Measurements from ENCODE around the gene HOXD1. TPM values are rescaled to one million over a fixed set of nuclear protein-coding genes. Genes with fewer than 3 reads are reported as not detected.

HOXD1 gene
- total RNA-seq, 1 experiment from 2014 or later: not detected

- Histone ChIP-seq H2BK20ac (ENCODE audit: low read depth, low read length, poor library complexity, severe bottlenecking) (no peak overlapping the region), H4K8ac (replicated peaks; ENCODE audit: insufficient read length, low read depth, low read length) (no peak overlapping the region), H3K56ac (ENCODE audit: insufficient read length, low read depth, low read length) (no peak overlapping the region), H2AFZ (ENCODE audit: low read length) (no peak overlapping the region), H4K5ac (ENCODE audit: insufficient read length, low read depth, low read length) (no peak overlapping the region), H2BK5ac (ENCODE audit: insufficient read length, low read length) (no peak overlapping the region), H3K4ac (ENCODE audit: low read depth, low read length) (no peak overlapping the region), H3K9me3 (ENCODE audit: control insufficient read depth, low read depth, low read length) (no peaks in the 10 kb centered on the region), H3K27me3 (ENCODE audit: insufficient read depth, low read length) (peaks cover 79% of the 10 kb centered on the region), H3K18ac (ENCODE audit: insufficient read length, low read depth, low read length) (no peak overlapping the region), H4K91ac (ENCODE audit: insufficient read length, low read depth, low read length) (no peak overlapping the region), H3K23me2 (ENCODE audit: insufficient read length, low read depth, low read length, poor library complexity, severe bottlenecking) (peaks cover 2% of the 10 kb centered on the region), H3T11ph (ENCODE audit: low read length) (no peak overlapping the region), H3K27ac (ENCODE audit: insufficient read length, low read depth, low read length) (no peak overlapping the region), H2AK5ac (ENCODE audit: insufficient read length, low read length) (no peak overlapping the region), H2BK120ac (ENCODE audit: low read depth, low read length, poor library complexity, severe bottlenecking) (no peak overlapping the region), H2BK12ac (ENCODE audit: insufficient read length, low read depth, low read length) (no peak overlapping the region), H3K23ac (ENCODE audit: insufficient read length, low read depth, low read length) (no peak overlapping the region), H3K79me1 (ENCODE audit: insufficient read depth, low read depth, low read length, poor library complexity, severe bottlenecking) (no peaks in the 10 kb centered on the region), H2BK15ac (ENCODE audit: low read depth, low read length) (no peak overlapping the region), H4K20me1 (ENCODE audit: control insufficient read depth, insufficient read depth, insufficient read length) (no peaks in the 10 kb centered on the region), H3K4me2 (ENCODE audit: insufficient read depth, insufficient read length, low read length) (peak overlapping the region; percentile 59), H3K14ac (ENCODE audit: insufficient read depth, low read length) (no peak overlapping the region), H3K4me1 (ENCODE audit: insufficient read depth, low read length) (peaks cover 3% of the 10 kb centered on the region), H3K79me2 (ENCODE audit: insufficient read depth, low read length) (no peaks in the 10 kb centered on the region), H3K9ac (ENCODE audit: extremely low read depth, insufficient read length, low read length) (no peak overlapping the region)
- H3K36me3 Mint-ChIP-seq (ENCODE audit: insufficient read depth in 1 of 3, low read depth in 3 of 3): no peaks in the 10 kb centered on the region
- H3K4me3 Mint-ChIP-seq: peak overlapping the region; percentile 54 to 83
- TF ChIP-seq CTCF (conservative IDR thresholded peaks at IDR 0.05): no peak
- no peak overlapping the region for H3K27ac Mint-ChIP-seq
- DNase-seq: peak; percentile 44
- peaks cover 98% of the 10 kb centered on the region for H3K27me3 Mint-ChIP-seq (ENCODE audit: low read depth)
- H3K9me3 Mint-ChIP-seq: peaks cover 0 to 3% of the 10 kb centered on the region in 2 experiments; a peak in 1 of 5 replicates
- H3K4me1 Mint-ChIP-seq: peaks cover 17 to 29% of the 10 kb centered on the region in 2 experiments
- no CpG with 5 or more reads among the region's 13 CpGs for WGBS (ENCODE audit: extremely low coverage, insufficient read length, low lambda C conversion rate)
Observed at GRCh38 chr2:176187200-176187898, 1.1 kb upstream of the HOXD1 start.
